Stimulated activated CD4-positive, alpha-beta T cell treated with anti-CD3 and anti-CD28 coated beads, Interleukin-12 subunit alpha, Interleukin-12 subunit beta, amount 100 ng/mL, for 24 hours (primary cell): ENCODE measurements around the gene PRDM5.
"Not testable (repeated sequence)": the region's sequence is repeated elsewhere in the genome, so short reads cannot be mapped to it uniquely, and the experiment has no call there.

ENCODE experiments used
- DNase-seq, 2 experiments: peaks; one replicate each; pipeline ENCODE4 v3.0.0-alpha.2; 2020; ENCODE audit warnings: low read depth in 2 of 2

The PRDM5 gene

DNA sequence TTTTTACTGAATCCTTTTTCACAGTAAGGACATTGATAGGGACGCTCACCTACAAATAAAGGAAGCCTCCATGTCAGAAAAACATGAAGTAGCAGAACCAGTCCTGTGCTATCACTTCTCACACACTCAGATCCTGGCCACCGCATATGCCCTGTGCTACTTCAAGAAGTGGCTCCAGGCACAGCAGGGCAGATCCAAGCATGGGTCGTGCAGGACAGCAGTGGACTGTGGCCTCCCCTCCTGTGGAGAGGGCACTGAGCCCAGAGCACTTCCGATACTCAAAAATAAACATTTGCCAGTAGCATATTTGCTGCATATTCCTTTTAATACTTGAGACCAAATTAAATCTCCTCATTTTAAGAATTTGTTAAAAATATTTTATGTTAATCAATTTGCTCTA lies 167.9 kb downstream of the PRDM5 start:
- DNase-seq = no peak

DNA sequence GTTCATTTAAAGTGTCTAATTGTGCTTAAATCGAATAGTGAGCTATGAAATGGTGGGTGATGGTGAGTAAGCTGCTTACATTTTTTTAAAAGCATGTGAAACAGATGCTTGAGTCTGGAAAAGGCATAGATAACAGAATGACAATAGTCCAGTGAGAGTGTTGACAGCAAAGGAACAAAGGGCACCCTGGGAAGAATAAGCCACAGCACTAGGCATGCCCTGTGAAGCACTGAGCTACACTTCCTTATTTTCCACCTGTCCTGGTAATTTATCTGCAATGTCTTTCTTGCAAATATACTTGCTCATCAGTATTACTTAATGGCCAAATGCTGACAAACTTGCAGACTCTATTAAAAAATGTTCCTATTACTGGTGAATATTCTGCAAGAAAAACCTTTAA lies 168.7 kb downstream of the PRDM5 start:
- DNase-seq = no peak

DNA sequence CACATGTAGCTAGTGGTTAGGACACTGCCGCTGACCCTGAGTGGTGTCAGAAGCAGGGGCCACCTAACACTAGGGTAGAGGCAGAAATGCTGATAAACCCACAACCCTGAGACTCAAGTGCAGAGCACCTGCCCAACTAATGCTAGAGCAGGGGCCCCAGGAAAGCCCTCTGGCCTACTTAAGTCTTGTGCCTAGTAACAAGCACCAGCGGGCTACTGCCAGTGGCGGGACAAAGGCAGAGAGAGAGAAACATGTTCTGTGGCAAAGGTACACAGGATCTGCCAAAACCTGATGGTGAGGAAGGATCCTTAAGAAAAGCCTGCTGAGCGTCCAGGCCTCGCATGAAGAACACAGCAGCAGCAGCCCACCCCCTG lies 172.4 kb downstream of the PRDM5 start:
- no peak for DNase-seq

DNA sequence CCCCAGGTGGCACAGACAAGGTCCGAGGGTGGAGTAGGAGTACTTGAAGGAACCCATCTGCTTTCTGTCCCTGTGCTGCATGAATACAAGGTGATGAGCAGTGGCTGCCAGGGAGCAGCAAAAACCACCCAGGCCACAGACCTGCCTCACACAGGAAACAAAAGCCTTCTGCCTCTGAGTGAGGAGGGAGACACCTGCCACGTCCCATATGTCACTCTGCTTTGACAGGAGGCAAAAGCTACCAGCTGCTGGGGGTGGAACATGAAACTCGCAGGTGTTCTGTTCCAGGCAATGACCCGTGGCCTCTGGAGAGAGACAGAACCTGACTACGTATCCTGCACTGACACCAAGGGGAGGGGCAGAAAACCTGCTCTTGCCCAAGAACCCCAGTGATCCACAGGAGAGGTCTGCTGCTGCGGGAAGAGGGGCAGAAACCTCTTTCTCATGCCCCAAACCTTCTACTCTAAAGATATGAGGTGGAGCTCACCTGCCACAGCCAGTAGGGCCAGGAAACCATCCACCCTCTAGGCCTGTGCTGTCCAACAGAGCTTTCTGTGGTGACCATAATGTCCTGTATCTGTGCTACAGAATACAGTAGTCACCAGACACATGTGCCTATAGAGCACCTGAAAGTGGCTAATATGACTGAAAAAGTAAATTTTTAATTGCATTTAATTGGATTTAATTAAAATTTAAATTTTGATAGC lies 172.9 kb downstream of the PRDM5 start:
- no peak for DNase-seq

DNA sequence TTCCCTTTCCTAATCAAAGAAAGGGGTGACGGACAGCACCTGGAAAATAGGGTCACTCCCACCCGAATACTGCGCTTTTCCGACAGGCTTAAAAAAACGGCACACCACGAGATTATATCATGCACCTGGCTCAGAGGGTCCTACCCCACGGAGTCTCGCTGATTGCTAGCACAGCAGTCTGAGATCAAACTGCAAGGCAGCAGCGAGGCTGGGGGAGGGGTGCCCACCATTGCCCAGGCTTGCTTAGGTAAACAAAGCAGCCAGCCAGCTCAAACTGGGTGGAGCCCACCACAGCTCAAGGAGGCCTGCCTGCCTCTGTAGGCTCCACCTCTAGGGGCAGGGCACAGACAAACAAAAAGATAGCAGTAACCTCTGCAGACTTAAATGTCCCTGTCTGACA lies 180.9 kb downstream of the PRDM5 start:
- not testable (repeated sequence) for DNase-seq

DNA sequence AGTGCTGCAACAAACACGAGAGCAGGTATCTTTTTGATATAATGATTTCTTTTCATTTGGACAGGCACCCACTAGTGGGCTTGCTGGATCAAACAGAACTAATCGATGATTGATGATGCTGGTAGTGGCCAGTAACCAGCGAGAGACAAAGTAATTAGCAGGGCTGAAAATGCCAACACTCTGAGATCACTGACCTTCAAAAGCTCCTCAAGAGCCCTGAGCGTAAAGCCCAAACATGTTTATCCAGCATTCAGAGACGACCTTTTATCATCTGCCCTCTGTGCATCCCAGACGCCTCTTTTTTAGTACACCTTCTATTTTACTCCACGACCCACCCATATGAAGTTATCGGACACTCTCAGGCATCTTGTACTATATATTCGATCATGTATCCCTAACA lies 186.2 kb downstream of the PRDM5 start:
- no peak for DNase-seq

DNA sequence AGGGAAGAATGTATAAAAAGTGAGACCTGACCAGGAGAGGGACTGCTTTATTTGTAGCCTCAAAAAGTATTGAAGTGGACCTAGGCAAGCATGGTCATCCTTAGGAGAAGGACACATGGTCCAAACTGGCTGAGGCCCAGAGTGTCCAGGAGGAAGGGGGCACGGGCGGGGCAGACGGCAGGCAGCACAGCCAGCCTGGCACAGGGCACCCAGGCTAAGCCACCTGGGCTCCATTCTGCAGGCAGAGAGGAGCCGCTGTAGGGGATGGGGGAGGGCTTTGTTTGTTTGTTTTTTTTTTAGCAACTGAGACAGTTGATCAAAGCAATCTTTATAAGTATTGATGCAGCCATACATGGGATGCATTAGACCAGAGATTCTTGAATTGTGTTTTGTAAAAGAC lies 188.6 kb downstream of the PRDM5 start:
- no peak for DNase-seq

DNA sequence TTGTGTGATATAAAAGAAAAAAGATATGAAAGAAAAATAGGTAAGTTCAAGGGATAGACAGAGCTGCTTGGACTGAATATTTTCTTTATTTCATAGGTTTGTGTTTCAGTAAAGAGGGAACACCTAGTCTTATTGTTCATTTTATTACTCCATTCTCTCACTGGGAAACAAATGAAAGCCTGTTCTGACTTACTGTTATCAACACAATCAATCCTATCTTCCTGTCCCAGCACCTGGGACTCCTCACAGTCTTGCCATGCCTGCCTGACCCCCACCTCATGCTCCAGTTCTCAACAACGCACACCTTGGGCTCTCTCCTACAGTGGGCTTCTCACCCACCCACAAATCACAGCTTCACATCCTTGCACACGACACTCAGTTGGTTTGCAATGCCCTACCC lies 189.5 kb downstream of the PRDM5 start:
- no peak for DNase-seq

DNA sequence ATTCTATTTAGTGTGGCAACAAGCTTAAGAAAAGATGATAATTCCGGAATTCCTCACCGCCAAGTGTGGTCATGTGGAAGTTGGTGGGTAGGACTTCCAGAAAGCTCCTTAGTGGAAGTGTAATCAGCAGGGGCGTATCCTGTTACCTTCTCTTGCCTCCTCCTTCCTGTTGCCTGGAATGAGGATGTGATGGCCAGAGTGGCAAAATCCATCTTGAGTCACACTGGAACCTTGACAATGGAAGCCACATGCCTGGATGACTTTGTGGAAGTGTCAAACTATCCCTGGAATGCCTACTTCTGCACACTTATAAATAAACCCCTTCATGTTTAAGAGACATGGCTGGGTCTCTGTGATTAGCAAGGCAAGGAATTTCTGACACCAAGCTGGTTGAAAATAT lies 191.0 kb downstream of the PRDM5 start:
- no peak for DNase-seq

DNA sequence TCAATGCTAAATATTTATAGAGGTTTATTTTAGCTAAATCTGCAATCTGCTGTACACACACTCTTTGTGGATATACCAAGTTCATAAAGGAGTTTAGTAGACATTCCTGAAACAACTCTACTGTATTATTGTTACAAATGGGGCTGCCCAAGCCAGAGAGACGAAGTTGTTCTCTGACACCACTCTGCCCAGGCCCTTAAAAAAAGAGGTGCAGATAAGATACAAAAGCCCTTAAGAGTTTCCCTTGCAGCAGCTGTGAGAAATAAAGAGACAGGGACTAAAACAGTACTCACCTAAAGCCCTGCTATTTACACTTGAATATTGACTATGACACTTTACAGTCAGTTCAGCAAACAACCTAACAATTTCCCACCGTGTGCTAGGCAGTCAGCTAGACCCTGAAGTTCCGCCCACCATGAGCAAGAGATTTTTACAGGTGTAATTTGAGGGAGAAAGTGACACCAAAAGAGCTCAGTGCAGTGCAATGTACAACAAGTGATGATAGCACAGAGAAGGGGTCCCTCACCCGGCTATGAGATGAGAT lies 191.7 kb downstream of the PRDM5 start:
- DNase-seq = no peak

DNA sequence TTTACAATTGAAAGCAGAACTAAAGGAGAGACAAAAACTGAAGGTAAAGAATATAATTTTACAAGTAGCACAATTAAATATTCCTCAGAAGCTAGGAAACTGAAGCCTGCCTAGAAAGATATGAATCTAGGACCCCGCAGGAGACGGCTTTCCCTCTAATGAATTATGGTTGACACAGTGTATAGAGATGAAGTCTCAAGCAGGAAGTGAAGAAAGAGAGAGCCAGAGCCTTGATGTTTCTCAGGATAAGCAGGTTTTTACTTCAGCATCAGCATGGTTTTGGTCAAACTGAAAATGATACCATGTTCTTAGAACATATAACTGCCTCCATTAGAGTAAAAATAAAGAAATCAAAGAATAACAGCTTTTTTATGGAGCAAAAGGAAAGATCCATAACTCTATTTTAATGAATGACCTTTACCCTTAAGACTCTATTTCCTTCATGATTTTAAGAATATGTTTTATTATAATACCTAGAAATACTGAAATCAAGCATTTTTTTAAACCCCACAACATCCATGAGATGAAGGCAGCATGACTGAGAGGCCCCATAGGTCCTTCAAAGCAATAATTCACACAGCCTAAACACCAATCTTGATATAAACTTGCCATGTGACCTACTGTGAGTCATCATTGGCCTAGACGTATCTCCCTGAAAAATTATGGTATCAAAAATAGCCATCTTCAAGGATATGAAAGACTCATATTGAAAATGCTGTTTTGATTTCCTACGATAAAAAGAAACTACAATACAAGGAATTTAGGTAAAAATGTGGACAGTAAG lies 193.4 kb downstream of the PRDM5 start:
- no peak for DNase-seq

DNA sequence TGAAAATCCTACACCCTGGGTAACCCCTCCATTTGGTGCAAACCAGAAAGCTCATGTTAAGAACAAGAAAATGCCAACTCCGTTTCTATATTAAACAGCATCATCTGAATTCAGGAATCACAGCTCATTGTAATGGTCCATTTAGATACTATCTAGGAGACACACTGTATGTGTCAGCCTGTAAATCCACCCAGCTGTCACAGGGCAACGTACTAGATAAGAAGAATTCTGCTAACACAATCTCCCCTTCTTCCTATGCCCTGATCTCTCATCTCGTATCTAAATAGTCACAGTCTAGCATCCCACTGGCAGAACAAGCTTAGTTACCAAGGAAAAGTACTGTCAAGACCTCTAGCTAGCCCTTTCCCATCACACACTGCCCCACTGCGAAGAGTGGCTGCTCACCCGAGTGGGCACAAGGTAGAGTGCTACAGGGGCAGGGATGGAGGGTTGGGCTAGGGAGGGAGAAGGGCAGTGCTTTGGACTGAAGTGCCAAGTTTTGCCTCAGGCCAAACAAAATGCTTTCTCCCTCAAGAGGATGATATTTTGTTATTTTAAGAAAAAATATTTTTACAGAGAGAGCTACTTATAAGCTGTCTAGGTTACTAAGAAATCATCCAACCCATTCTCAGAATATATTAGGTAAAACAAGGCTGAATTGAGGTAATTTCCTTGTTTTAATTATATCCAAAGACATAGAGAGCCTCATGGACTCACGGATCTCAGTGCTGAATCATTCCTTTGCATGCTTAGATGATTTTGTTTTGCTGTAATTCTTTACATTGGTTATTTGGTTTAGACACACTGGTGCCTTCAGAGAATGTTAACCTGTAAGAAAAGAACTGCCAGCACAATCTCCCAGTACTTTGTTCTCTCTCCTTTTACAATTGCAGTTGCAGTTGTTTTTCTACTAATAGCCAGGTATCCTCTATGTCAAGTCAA lies 196.6 kb downstream of the PRDM5 start:
- DNase-seq = no peak

DNA sequence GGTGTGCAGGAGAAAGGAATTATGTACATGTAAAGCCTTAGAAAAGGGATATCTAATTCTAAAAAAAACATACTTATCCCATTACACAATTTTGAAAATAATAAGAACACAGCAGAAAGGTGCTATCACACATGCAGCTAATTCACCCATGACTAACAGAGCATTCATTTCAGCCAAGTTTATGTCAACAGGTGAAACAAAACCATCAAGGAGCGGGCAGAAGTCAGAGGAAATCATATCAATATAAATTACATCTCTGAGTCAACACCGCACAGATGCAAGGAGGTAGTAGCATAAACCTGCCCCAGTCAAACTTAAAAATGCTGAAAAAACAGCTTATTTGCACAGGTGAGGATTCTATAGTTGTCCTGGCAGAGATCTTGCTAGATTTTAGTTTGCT lies 197.9 kb downstream of the PRDM5 start:
- DNase-seq = no peak

DNA sequence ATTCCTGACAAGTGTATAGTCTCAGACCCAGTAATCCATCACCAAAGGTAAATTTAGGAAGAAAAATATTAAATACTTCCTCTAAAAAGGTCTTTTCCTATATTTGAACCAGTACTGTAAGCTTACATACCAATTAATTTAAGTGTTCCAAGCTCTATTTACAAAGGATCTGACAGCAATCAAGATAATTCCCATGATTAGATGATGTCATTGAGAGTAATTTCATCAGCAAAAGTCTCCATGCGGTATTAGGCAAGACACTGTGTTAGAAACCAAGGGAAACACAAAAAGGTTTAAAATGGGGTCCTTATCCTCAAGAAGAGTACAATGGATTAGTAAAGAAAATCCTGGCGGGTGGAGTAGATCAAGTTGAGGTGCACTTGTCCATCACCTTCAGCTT lies 198.5 kb downstream of the PRDM5 start:
- DNase-seq = no peak

DNA sequence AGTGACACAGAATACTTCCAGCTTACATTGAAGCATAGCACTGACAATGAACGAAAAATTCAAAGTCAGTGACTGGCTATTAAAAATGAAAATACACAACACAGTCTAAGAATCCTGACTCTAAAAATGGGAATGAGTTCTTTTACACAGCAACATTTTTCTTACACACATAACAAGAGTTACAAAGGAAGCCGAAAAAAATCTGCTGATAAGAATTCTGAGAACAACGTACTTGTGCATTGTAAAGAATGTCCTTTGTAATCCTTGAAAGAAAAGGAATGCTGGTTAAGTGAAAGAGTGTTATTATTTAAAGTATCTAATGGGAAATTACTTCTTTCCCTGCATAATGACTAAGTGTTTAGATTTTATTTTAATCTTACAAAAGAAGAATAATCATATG lies 199.4 kb downstream of the PRDM5 start:
- no peak for DNase-seq

DNA sequence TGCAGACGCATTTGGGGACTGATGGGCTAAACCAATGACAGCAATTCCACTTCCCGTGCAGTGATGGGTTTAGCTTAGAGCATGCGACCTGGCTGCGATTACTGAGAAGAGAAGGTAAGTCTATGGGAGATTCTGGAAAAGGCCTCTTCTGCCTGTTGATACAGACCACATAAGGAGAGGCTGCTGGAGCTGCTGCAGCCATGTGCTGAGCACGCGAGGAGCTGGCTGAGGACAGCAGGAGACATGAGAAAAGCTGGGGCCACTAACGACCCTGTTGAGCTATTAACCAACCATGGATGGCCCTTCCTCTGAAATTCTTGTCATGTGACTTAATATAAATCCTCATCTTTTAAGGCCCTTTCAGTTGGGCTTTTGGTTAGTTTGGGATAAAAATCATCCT lies 199.9 kb downstream of the PRDM5 start:
- no peak for DNase-seq

DNA sequence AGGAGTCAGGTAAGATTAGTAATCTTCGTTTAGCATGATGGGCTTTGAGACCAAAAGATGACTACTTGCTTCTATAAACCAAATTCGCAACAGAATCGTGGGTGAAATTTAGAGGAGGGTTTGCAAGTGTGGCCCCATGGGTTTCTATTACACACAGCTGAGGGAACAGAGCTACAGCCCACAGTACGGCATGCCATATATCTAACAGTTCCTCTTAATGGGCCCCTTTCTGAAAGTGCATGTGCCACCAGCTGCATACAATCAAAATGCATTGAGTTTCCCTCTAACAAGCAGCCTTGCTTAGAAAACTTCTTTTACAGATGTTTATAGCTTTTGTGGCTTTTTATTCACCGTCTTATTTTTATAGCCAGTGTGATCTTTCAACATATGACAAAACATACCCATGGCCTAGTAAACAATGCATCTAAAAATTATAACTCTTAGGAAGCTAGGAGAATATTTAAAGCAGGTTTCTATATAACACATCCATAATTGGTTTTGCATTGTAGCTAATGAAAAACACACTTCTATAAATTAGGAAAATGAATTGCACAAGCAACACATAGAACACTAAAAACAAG lies 202.1 kb downstream of the PRDM5 start:
- no peak for DNase-seq

DNA sequence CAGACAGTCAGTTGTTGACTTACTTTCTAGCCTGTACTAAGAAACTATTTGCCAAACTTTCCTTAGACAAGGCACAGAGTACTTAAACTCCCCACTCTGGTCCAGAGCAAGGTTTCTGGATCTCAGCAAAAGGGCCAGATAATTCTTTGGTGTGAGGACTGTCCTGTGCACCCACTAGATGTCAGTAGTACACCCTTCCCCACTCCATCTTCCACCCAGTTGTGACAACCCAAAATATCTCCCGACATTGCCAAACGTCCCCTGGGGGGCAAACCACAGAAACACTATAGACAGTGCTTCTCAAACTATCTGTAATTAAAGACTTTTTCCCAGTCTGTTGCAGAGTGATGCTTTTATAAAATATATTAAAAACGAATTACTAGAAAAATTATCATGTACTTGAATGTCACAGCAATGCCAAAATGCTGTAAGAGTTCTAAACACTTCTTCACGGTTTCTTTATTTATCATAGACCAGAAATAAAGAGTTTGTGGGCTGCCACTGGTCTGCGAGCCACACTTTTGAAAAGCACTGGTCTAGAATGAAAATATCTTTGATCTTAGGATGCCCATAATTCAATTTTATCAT lies 203.5 kb downstream of the PRDM5 start:
- DNase-seq = no peak

DNA sequence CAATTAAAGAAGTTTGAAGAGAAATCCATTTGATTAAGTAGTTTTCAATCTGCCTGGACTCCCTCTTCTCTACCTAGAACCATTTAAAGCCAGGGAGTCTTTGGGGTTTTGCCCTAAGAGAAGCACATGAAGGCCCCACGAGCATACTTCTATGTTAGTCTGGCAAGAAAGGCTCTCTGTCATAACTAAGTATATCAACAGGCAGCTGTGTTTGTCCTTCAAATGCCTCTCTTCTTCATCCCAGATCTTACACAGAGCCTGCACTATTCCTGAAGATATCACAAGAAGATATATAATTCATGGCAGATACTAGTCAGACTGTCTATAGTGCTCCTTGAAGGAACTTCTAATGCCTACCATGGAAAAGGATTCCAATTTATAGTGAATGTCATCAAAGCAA lies 206.2 kb downstream of the PRDM5 start:
- DNase-seq = no peak

DNA sequence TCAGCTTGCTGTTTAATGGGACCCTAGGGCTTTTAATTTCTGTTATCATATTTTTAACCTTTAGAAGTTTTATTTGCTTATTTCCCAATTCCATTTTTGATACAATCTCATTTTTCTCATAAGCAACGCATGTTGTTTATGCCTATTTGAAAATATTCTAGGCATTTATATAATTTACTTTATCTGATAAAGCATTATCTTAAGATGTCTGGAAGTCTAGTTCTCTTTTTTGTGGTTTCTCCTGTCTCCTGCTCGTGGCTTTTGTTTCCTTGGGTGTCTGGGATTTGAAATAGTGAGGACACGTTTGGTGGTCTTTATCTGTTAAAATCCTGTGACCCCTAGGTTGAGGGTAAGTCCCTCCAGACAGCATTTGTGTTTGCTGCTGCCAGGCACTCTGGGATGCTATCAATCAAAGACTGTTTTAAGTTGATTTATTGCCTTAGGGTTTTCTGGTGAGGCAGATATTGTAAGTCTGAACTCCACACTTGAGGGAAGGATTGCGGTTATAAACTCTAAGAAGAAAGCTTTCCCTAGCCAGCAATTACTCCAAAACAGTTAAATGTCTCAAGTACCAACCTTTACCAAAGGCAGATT lies 208.0 kb downstream of the PRDM5 start:
- no peak for DNase-seq

DNA sequence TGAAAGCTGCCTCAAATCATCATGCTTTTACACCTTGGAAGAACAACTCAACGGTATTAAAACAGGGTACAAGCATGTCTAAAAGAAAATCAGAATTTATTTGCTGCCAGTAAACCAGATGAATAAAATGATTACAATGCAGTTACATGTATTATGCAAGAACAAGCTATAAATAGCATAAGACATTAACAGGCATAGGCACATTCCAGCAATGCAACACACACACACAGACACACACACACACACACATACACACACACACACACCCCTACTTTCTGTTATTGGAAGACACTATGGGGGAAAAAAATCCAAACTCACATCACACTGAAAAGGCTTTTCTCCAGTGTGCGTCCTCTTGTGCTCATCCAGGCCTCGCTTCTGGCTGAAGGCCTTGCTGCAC lies 212.5 kb downstream of the PRDM5 start:
- no peak for DNase-seq
